H1 (cell line): ENCODE data around the gene GSTCD.
"Not testable (repeated sequence)": the region's sequence is repeated elsewhere in the genome, so short reads cannot be mapped to it uniquely, and the experiment has no call there.

Source experiments
- BRCA1 ChIP-seq: IDR thresholded peaks from 2 replicates; pipeline ENCODE4 v1.6.1; 2012; ENCODE audit warnings: low read depth, low read length, improper control_type of control experiment
- EZH2 ChIP-seq: fragments of 200-600 bp; sonication (generic); IDR thresholded peaks from 2 replicates; pipeline ENCODE4 v1.7.1; 2012; ENCODE audit warnings: low read depth, mild to moderate bottlenecking, moderate library complexity, low read length, inconsistent platforms; ENCODE audit not compliant: severe bottlenecking
- TF ChIP-seq, protein P1 (sequence below), 3 experiments: IDR thresholded peaks; 1 replicate in 2 of 3; 2 replicates in 1 of 3; pipeline versions ENCODE4 v1.5.1 to v1.6.1; 2011; ENCODE audit warnings: low read length in 3 of 3, mild to moderate bottlenecking in 3 of 3, inconsistent platforms in 2 of 3, low read depth in 1 of 3, moderate library complexity in 1 of 3; ENCODE audit not compliant: insufficient read depth in 1 of 3; ENCODE audit errors: control extremely low read depth in 1 of 3

DNA sequence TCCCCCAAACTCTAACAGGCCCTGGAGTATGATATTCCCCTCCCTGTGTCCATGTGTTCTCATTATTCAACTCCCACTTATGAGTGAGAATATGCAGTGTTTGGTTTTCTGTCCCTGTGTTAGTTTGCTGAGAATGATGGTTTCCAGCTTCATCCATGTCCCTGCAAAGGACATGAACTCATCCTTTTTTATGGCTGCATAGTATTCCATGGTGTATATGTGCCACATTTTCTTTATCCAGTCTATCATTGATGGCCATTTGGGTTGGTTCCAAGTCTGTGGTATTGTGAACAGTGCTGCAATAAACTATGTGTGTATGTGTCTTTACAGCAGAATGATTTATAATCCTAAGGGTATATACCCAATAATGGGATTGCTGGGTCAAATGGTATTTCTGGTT lies 61.9 kb downstream of the GSTCD start:
- TF ChIP-seq BRCA1, EZH2: not testable (repeated sequence)
- TF ChIP-seq, protein P1, sequence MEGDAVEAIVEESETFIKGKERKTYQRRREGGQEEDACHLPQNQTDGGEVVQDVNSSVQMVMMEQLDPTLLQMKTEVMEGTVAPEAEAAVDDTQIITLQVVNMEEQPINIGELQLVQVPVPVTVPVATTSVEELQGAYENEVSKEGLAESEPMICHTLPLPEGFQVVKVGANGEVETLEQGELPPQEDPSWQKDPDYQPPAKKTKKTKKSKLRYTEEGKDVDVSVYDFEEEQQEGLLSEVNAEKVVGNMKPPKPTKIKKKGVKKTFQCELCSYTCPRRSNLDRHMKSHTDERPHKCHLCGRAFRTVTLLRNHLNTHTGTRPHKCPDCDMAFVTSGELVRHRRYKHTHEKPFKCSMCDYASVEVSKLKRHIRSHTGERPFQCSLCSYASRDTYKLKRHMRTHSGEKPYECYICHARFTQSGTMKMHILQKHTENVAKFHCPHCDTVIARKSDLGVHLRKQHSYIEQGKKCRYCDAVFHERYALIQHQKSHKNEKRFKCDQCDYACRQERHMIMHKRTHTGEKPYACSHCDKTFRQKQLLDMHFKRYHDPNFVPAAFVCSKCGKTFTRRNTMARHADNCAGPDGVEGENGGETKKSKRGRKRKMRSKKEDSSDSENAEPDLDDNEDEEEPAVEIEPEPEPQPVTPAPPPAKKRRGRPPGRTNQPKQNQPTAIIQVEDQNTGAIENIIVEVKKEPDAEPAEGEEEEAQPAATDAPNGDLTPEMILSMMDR (IDR thresholded peaks at IDR 0.05; ENCODE audit: control extremely low read depth in 1 of 3, insufficient read depth in 1 of 3, low read depth in 1 of 3, low read length in 3 of 3), result not testable (repeated sequence)
